ENCODE results near the gene HOXB2.
A peak's percentile ranks its signal among the peaks of the same experiment; 100 is the strongest.

HOXB2 gene

DNA sequence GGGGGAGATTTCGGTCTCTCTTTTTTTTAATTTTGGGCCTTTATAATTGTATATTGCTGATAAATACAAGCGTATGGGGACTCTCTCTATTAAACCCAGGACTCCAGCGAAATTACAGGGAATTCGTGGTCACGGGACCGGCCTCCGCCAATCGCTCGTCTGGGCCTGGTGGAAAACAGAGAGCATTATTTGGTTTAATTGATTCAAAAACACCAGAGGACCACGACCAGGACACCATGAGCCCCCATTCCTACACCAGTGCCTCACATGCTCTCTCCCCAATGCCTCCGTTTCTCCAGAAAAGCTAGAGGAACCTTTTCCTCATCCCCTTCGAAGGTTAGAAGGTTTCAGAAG is at the start of gene HOXB2:
TSS of gene HOXB2 (minus strand) at position 88 of the 354 bp plus-strand sequence. CDS start 198 bp downstream, outside the sequence.
- no peak for DNase-seq

DNA sequence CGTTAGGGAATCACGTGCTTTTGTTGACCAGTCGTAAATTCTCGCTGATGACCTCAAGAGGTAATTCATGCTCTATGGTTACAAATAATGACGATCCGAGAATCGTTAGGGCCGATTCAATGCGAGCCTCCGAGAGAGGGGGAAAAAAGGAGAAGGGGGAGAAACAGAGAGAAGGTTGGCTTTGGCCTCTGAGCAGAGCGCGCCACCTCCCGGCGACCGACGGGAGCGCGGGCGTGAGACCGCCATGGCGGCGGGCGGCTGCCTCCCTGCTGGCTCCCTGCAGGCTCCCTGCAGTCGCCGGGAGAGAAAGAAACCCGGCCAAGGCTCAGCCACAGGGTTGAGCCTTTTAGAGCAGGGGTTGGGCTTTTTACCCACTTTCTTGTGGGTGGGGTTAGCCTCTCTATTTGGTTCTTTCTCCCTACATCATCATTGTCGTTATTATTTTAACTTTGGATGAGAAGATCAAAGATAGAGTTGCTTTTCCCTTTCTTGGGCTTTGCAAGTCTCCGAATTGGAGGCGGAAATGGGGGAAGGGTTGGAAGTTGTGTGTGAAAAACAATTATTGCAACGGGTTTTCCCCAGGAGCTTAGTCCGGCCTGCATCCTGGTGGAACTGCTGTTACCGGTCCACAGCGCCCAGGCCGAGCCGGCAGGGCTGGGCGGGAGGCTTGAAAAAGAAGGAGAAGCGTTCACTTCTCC is 49.1 kb upstream of the HOXB2 start:
- peak; percentile 84 for DNase-seq

DNA sequence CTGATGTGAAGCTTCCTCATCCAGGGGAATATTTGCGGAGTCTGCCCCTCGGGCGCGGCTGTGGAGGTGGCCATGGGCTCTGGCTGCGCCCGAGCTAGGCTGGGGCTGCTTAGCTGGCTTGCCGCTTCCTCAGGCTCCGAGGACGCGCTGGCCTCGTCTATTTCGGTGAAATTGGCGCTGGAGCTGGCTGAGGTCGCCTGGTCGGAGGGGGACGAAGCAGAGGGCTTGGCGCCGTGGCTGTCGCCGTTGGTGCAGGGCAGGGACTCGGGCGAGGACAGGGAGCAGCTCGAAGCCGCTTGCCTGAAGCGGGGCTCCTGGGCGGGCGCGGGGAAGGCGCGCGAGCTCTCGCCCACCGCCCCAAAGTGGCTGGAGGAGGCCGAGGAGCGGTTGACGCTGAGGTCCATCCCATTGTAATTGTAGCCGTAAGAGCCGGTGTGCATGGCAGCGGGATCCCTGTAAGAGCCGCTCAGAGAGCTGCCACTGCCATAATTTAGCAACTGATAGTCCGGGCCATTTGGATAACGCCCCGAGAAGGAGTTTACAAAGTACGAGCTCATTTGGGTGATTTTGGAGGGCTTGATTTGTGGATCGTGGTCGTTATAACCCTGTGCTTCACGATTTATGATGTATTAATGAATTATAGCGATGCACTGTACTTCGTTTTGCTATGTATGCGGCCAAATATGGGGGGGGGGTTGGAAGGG is 48.4 kb upstream of the HOXB2 start, which contains the start of gene HOXB5:
TSS of gene HOXB5 (minus strand) at position 654 of the 704 bp plus-strand sequence. CDS start at position 557, 97 bp downstream.
- DNase-seq: no peak

DNA sequence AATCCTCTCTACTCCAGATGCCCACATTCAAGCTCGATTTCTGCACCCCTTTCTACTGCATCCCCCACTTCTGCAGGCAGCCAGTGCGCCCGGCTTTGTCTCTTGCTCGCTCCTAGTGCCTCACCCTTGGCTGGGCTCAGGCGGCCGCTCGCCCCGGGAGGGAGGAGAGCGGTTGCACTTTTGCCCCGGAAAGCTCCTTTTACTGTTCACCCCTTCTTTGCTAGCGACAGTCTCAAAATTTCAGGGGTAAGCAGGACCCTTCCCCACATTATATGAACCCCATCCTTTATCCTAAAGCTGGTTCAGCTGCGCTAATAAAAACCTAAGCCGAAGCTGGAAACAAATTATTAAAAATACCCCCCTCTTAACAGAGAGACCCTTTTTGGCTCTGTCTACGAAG is 47.7 kb upstream of the HOXB2 start:
- no peak for DNase-seq

DNA sequence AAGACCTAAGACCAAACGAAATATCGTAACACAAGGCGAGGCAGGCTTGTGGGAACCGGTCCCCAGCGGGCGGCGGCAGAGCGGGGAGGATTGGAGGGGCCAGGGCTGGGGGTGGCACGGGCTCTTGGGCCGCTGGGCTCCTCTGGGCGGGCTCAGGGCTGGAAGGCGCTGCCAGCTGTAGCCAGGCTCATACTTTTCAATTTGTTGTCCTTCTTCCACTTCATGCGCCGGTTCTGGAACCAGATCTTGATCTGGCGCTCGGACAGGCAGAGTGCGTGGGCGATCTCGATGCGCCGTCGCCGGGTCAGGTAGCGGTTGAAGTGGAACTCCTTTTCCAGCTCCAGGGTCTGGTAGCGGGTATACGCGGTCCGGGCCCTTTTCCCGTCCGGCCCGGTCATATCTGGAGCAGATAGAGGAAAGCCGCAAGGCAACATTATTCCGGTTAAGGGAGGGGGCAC is 47.2 kb upstream of the HOXB2 start:
- no peak for DNase-seq

DNA sequence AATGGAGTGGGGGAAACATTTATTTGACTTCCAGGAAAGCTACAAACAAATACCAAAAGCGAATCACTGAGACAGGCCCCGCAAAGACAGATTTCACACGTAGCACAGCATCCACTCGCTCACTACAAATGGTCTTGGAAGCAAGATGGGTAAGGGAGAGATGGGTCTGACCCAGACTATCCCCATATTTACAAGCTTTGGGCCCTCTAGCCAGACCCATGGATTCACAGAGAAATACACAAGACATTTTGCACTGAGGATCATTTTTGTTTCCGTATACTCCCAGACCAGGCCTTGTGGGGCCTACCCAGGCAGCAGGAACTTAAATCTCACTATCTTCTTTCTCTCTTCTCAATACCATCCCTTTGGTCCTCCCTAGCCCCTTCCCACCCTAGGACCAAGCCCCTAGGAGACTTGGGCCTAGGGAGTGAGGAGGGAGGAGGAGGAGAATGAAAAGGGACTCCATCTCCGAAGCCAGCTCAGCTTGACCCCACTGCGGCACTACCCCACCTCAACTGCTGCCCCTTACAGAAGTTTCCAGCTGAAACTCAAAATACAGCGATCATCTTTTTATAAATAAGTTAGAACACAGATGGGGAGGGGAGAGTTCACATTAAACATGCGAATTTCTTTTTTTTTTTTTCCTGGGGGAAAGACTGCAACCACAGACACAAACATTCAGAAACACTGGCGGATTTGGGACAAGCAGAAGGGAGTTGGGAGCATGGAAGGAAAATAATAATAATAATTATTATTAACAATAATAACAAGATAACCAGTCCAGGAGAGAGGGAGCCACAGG is 46.5 kb upstream of the HOXB2 start:
- DNase-seq: no peak

DNA sequence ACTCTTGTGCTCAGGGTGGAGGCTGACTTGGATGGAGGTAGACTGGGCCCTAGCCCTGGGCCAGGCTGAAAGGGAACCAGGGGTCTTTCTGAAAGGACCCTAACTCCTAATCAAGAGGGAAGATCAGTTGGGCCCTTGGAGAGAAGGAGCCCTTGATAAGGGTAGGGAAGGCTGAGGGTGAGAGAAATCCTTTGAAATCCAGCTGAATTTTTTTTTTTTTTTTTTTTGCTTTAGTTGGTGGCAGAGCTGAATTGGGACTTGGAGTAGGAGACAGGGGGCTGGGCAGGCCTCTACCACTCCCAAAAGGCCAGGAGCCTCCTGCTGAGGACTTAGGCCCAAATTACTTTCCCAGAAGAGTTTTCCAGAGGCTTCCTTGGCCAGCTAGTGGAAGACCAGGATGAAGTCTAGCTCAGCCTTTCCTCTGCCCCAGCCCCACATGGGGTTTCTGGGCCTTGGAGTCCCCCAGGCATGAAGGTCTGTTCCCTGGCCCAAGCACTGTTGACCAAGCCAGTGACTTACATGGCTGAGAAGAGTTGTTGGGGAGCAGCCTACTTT is 45.8 kb upstream of the HOXB2 start:
- no peak for DNase-seq

DNA sequence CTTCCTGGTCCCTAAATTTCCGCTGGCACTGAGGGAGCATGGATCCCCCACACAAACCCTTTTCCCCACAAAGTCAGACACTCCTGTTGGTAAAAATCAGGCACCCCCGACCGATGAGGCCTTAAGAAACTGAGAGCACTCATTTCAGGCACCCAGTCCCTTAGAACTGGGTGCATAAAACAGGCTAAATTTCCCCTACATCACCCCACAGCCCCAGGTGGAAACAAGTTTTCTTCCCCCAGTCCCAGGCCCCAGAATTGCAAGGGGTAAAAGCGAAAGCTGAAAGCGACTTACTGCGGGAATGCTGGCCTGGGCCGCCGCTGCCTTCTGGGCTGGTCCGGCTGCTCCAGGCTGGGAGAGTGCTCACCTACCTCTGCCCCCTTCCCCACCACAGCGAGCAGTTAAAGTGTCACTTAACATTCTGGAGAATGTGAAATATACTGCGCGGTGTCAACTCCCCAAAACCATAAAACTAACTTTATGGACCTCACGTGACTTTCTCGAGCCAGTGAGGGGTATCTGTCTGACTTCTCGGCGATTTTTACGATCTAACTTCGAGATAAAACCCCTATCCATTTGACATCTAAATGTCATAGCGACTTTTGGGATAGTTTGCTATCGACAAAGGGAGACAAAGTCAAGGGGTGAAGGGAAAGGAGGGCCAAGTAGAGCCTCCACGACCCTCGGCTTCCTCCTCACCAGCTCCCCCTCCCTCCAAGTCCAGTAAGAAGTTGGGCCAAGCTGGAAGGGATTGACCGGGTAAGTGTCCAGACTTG is 45.1 kb upstream of the HOXB2 start, which contains the start of gene HOXB3:
TSS of gene HOXB3 (minus strand) at position 411 of the 776 bp plus-strand sequence. CDS start 37,767 bp downstream, outside the sequence.
- no peak for DNase-seq

DNA sequence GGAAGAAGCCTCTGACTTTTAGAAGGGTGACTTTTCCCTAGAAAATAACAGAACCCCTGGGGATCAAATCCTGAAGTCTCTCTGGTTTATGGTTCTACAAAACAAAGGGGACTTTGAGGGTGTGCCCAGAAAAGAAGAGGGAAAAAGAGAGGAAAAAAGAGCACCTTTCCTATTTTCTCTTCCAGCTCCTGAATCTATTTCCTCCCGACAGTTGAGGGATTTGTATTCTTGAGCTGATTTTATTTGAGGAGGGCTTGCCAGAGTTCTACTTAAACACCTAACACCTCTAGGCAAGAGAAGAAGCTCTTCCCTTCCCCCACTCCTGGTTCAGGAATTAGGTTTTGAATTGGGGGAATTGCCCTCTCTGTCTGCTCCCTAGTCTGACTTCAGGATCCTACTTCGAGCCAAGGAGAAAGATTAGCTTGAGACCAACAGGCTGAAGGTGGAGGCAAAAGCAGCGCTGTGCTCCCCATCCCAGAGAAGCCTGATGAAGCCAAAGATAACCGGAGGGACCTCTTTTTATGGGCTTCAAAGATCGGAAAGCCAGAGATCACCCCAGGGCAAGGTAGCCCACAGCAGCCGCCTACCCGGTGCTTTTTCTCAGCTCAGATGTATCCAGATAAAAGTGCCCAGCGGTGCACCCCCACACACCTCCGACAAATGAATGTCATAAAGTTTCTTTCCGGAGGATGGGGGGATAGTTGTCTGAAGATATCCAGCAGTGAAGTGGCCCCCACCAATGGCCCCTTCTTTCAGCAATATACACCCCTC is 44.3 kb upstream of the HOXB2 start:
- no peak for DNase-seq

DNA sequence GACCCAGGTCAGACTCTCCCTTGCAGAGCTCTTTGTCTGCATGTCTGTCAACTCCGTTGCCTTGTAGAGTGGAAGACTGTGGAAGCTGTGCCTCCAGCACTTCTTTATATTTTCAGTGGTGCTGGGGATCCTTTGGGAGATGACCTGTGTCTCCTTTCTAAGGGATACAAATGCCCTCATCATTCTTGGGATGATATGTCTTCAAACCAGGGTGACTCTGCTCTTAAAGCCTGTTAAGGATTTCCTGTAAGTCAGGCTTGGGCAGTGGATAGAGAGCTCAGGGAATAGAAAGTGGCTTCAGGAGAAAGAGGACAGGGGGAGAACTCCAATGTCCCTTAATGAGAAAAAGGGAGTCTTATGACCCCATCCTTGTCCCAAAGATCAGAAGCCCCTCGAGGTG is 43.6 kb upstream of the HOXB2 start:
- no peak for DNase-seq

DNA sequence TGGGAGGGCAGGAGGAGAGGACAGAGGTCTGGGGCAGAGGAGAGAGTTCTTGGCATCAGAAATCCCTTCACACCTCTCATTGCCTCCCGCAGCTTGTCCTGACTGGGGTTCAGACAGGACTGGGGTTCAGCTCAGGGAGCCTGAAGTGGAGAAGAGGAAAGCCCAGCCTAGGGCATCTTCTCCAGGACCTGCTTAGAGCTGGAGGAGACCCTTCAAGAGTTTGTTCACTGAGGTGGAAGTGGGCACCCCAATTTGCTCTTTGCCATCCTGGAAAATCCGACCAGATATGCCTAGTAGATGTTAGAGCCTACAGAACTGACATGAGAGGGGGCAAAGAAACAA is 43.1 kb upstream of the HOXB2 start:
- no peak for DNase-seq

DNA sequence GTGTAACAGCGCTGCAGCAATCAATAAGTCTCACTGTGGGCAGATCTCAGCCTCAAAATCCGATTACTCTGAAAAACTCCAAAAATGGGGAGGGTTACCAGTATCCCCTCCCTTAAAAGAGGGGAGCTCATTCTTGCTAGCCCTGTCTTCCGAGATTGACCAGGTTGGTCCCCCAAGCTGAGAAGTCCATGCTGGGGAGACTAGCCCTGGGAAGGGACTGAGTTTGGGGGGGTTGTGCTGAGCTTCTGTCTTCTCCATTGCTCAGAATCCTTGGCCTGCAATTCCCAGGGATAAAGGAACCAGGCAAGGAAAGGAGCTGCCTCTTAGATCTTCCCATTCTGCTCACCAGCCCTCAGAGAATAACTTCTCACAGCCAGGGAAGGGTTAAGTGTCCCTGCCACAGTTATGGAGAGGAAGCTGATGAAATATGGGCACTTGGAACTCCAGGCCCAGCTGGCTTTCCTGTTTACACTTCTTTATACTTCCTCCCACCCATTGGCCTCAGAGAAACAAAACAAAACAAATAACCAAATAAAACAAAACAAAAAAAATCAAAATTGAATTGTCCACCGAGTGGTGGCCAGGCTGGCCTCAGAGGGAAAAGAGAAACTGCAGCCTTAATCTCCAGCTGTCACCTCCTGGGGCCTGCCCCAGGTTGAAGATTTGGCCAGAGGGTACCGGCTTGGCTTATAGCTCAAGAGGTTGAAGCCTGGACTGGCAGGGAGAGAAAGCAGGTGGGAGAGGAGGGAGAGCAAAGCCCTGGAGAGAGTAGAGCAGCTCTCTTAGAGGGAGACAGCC is 42.6 kb upstream of the HOXB2 start:
- DNase-seq: no peak

DNA sequence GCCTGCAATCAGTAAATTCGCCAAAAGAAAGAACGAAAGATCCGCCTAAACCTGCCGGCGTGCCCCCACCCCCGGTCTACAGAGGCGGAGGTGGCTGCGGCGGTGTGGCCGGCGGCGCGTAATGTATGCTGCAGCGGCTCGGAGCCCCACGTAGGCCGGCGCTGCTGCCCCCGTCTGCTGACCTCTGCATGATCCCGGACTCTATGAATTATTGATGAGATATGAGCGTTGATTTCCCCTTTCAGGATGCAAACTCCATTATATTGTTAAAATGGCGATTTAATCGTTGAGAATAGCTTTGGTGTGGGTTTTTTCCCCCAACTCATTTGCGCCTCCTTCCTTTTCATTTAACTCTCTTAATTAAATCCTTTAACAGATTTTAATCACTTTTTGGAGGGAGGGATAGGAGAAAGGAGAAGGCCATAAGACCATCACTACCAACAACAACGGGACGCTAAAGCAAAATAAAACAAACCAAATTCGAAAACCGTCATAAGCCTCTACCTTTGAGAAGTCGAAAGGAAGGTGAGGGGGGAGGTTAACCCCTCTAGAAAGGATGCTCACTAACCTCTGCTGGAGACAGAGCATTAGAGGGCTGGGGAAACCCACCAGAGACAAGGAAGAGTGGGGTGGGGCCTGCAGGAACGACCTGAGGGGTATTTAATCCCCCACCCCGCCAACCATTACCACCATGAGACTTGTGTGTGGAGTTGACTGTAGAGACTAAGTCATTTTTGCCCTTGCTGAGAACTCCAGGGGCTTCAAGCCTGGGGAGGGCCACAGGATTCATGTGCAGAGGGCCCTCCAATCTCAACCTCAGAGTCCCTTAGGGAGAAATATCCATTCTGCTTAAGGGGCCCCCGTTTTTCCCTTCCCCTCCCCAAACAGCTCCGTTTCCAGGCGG is 41.7 kb upstream of the HOXB2 start:
- no peak for DNase-seq

DNA sequence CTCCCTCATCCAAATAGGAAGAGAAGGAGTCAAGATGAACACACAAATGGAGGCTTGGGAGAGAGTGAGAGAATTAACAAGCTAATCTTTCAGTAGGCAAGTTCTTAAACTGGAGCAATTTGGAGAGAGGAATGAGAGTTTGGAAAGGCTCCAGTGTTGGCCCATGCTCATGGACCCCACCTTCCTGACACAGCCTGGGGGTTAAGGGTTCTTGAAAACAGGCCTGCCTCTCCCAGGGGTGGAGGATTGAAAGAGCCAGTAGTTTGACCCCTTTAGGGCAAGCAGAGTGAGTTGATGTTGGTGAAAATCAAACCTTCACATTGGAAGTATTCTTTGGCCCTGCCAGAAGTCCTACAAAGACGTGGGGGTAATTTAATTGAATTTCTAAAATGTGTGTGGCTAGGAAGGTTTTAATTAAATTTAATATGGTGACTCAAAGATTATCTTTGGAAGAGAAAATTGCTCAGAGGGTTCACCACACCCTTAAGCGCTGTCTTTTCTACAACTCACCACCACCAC is 39.4 kb upstream of the HOXB2 start:
- no peak for DNase-seq

DNA sequence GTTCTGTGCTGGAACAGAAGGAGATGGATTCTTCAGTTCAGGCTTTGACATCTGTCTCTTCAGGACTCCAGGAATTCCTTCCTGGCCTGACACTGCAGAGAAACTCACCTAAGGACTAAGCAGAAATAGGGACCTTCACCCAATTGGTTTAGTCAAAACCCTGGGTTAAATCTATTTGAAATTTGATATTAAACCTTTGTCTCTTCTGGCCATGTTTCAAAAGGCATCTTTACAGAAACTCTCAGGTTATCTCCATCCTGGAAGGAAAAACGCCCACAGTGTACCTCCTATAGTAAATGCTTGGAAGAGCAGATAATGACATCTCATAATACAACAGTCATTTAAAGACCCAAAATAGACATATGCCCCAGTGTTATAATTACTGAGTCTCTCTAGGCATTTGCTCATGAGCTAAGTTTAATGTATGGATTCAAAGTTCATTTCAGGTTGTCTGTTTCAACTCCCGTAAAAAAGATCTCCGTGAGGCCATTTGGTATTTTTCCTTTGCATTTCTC is 38.9 kb upstream of the HOXB2 start:
- no peak for DNase-seq

DNA sequence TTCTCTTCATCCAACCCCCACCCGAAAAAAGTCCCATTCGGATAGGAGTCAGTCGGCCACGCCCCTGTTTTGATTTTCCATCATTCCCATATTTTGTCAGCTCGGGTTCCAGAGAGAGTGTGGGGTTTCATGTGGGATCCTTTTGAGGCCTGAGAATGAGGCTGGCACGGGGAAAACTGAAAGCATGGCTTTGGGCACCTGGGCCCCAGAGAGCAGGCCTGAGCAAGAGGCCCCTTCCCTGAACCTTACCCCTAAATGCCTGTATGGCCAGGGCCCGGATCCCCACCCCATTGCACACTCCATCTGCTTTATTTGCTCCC is 37.8 kb upstream of the HOXB2 start:
- DNase-seq: no peak

DNA sequence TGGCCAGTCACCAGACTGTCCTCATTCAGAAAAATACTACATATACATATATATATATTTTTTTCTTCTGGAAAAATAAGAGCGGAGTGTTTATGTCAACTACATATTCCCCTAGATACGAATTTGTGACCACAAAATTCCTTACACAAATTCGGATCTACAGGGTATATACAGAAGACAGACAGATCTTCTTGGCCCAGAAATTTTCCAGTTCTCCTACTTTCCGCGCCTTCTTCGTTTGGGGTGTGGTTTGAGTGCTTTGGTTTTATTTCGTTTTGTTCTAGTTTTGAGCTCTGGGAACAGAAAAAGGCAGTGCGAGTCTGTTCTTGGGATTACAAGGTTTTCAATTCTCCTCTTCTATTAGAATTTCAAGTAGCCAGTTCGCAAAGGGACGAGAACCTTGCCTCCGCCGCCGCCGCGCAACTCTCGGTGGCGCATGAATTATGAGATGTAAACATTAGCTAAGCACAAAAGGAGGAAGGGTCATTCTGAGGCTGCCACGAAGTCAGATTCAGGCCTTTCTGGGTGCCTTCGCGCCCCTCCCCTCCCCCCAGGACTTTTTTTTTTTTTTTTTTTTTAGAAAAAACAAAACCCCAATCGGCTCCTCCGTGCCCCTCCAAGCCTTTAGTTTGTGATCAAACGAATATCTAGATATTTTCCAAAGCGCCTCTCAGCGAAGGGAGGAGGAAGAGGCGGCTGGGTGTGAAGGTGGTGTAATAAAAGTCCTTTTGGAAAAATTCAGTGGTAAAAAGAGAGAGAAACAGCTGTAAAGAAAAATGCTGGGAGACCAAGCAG is 35.0 kb upstream of the HOXB2 start:
- DNase-seq: no peak

DNA sequence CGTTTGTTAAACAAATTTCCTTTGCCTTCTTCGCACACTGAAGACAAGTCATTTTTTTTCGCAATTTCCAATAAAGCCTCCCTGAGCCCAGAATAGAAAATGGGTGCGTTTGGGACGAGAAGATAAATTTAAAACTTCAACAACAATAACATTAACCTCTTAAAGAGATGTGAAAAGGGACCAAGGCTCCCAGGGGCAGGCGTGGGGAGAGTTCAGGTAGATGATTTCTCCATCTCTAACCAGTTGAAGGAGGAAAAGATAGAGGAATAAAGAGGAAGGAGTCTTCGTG is 34.5 kb upstream of the HOXB2 start:
- DNase-seq: no peak

Data from stimulated activated CD4-positive, alpha-beta T cell treated with anti-CD3 and anti-CD28 coated beads, Interleukin-4, amount 100 ng/mL, for 24 hours (primary cell).